ENCODE measurements around the gene PDYN. TPM values are rescaled to one million over a fixed set of nuclear protein-coding genes. Genes with fewer than 3 reads are reported as not detected.

Gene PDYN
- total RNA-seq, 4 donors from 2014 or later, result not detected

DNA sequence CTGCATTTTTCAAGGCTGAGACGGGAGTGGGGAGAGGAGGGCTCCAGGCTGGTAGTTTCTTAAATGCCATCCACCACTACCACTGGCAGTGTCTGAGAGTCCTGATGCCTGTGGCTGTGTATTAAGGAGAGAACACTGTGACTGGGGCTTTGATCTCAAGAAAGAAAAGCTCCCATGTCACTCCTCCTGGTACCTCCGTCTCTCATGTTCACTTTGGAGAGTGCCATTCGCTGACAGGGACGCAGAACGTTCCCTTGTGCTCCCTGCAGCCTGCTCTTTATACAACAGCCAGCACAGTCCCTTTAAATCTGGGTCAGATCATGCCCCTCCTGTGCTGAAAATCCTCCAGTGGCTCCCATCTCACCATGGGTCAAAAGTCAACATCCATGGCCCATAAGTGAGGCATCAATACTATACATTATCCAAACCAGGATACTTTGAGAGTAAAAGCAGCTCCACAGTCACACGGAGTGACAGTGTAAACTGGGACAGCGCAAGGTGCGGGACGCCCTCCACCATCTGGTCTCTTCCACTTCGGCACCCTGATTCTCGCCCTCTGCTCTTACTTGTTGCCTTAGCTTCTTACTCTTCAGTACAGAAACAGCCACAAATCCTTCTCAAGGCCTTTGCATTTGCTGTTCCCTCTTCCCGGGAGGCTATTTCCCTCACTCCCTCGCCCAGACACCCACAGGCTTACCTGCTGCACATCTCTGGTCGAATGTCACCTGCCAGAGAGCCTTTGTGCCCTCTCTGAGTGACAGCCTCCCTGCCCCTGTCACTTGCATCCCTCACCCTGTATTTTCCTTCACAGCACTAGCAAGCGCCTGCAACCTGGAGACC is 20.0 kb downstream of the PDYN start:
- Histone ChIP-seq H3K27ac (no peak overlapping the region), H3K27me3 (peaks cover 36% of the 10 kb centered on the region), H3K4me1 (no peaks in the 10 kb centered on the region), H3K9me3 (no peaks in the 10 kb centered on the region), H3K36me3 (no peaks in the 10 kb centered on the region), H3K4me3 (no peak overlapping the region)
- no peak for DNase-seq
- TF ChIP-seq EP300 (IDR thresholded peaks at IDR 0.05; ENCODE audit: low read depth) (no peak), CTCF (IDR thresholded peaks at IDR 0.05) (no peak)
- WGBS, 2 donors (ENCODE audit: low coverage in 1 of 2), result 73% methylated on average over 4 to 15 of the region's 15 CpGs
- in situ Hi-C loops (cut with MboI; ENCODE audit: low pct_ligation_motif_present in 1 of 4, low pct_unique_long_range_greater_than_20kb in 1 of 4, low sequenced_read_pairs in 3 of 4), result no loop called here
- intact Hi-C loops (cut with DNase I; ENCODE audit: low total_unique reads), result no loop called here

GRCh38 chr20:1971893-1972586 is 21.8 kb downstream of the PDYN start:
- in situ Hi-C loops (cut with MboI; ENCODE audit: low pct_ligation_motif_present in 1 of 4, low pct_unique_long_range_greater_than_20kb in 1 of 4, low sequenced_read_pairs in 3 of 4) (no loop called here), intact Hi-C loops (cut with DNase I; ENCODE audit: low total_unique reads) (no loop called here)
- TF ChIP-seq POLR2A (IDR thresholded peaks at IDR 0.05) (no peak), EP300 (IDR thresholded peaks at IDR 0.05; ENCODE audit: low read depth) (no peak), CTCF (IDR thresholded peaks at IDR 0.05) (no peak), POLR2AphosphoS5 (IDR thresholded peaks at IDR 0.05) (no peak)
- H3K4me1 ChIP-seq, result no peaks in the 10 kb centered on the region
- no peak overlapping the region for H3K4me3 ChIP-seq
- H3K9me3 ChIP-seq, result no peaks in the 10 kb centered on the region
- H3K36me3 ChIP-seq, result no peaks in the 10 kb centered on the region
- 72 to 82% methylated on average over 5 of the region's 5 CpGs for WGBS, 2 donors (ENCODE audit: low coverage in 1 of 2)
- peaks cover 22% of the 10 kb centered on the region for H3K27me3 ChIP-seq
- DNase-seq, result no peak
- no peak overlapping the region for H3K27ac ChIP-seq

DNA sequence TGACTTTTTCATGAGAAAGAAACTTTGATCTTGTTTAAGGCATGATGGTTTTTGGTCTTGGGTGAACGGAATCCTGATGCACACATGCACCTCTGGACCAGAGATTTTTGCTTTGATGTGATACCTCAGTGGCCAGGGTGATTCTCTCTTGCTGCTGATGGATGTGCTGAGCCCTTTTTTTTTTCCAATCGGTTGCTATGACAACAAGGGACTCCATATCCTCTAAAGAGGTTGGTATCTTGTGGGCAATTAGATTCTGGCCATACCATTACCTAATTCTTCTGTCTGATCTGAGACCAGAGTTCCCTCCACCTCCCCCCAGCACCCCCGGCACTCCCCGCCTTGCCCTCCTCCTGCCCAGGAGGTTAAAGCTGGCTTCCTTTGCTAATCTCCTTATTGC is 24.9 kb downstream of the PDYN start:
- no peak for TF ChIP-seq POLR2A (IDR thresholded peaks at IDR 0.05)
- TF ChIP-seq EP300 (IDR thresholded peaks at IDR 0.05; ENCODE audit: low read depth), result no peak
- no peak for TF ChIP-seq CTCF (IDR thresholded peaks at IDR 0.05)
- in situ Hi-C loops (cut with MboI; ENCODE audit: low pct_ligation_motif_present in 1 of 4, low pct_unique_long_range_greater_than_20kb in 1 of 4, low sequenced_read_pairs in 3 of 4), result loop anchor here (5.0 kb wide), 1 partner anchor 203 kb away; no protein-coding TSS in a partner anchor
- WGBS, 2 donors (ENCODE audit: low coverage in 1 of 2), result 70 to 72% methylated on average over 2 to 4 of the region's 4 CpGs

DNA sequence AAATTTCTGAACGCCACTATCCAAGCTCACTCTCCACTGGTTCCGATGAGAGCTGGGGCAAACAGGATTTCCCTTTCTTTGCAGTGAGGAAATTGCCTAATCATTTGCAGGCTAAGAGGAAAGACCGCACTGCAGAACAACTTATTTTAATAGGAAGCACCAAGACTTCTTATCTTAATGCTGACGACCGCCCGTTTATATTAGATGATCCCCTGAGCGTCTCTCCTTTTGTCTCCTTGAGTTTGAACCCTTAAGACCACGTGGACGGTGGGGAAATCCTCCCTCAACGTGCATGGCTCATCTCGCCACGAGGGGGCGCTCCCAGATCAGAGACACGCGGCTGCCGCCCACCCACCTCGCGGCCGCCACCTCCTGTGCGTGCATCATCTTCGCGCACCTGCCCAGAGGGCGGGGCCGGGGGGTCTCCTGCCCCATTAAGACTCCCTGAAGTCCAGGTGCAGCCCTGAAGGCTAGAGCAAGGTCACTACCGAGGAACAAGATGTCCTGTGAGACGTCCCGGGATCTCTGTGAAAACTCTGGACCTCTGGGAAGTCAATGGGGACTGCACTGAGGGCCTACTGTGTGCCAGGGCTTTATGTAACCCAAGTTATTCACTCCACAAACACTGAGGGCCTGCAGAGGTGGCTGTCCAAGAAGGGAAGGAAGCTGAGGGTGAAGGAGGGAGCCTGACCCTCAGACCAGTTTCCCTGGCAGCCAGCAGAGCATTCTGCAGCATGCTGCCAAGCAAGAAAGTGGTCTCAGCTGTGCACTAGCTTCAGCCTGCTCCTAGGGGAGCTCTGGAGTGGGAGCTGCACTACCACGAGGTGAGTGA is 28.1 kb downstream of the PDYN start:
- H3K4me3 ChIP-seq, result no peak overlapping the region

More for the DNA sequence above, 24.9 kb downstream of the PDYN start:
- intact Hi-C loops (cut with DNase I; ENCODE audit: low total_unique reads), result no loop called here
- Histone ChIP-seq H3K9me3 (no peaks in the 10 kb centered on the region), H3K27ac (no peak overlapping the region), H3K27me3 (peaks cover 24% of the 10 kb centered on the region), H3K4me1 (peaks cover 0 to 10% (median 3%) of the 10 kb centered on the region in 4 donors), H3K36me3 (no peaks in the 10 kb centered on the region), H3K4me3 (no peak overlapping the region)
- no peak for DNase-seq

More for the DNA sequence above, 28.1 kb downstream of the PDYN start:
- WGBS, 2 donors (ENCODE audit: low coverage in 1 of 2), result 10% methylated on average over 2 to 28 of the region's 28 CpGs
- Histone ChIP-seq H3K27ac (no peak overlapping the region), H3K36me3 (no peaks in the 10 kb centered on the region), H3K4me1 (peaks cover 0 to 10% (median 3%) of the 10 kb centered on the region in 4 donors), H3K9me3 (no peaks in the 10 kb centered on the region), H3K27me3 (peaks cover 16% of the 10 kb centered on the region)
- intact Hi-C loops (cut with DNase I; ENCODE audit: low total_unique reads), result loop anchor here (2.0 kb wide), 1 partner anchor 207 kb away; no protein-coding TSS in a partner anchor
- DNase-seq, result peak; percentile 75
- in situ Hi-C loops (cut with MboI; ENCODE audit: low pct_ligation_motif_present in 1 of 4, low pct_unique_long_range_greater_than_20kb in 1 of 4, low sequenced_read_pairs in 3 of 4), result loop anchor here (5.0 kb wide), 1 partner anchor 207 kb away; no protein-coding TSS in a partner anchor
- TF ChIP-seq CTCF (IDR thresholded peaks at IDR 0.05) (peak; percentile 86 to 93 (median 92)), POLR2A (IDR thresholded peaks at IDR 0.05) (no peak), EP300 (IDR thresholded peaks at IDR 0.05; ENCODE audit: low read depth) (no peak)
